Glomerular endothelial cell (primary cell): Measurements from ENCODE around the gene GAMT. TPM values are rescaled to one million over a fixed set of nuclear protein-coding genes. Genes with fewer than 3 reads are reported as not detected.
"Not testable (repeated sequence)": the region's sequence is repeated elsewhere in the genome, so short reads cannot be mapped to it uniquely, and the experiment has no call there.

ENCODE experiments used
- DNase-seq: peaks from one replicate; pipeline ENCODE4 v3.0.0-alpha.2; 2011; ENCODE audit warnings: low read depth, low spot score; ENCODE audit errors: extremely low read depth
- total RNA-seq: library from RNA; depleted of rRNA; stranded (reverse); fragments of >200 nt; gene quantifications from 2 replicates; pipeline ENCODE4 v1.2.3, GENCODE V29; 2015

The GAMT gene
- total RNA-seq: 32.1 and 63.5 TPM in 2 replicates

GRCh38 chr19:1401138-1401888 lies at the start of gene GAMT:
TSS of gene GAMT (minus strand) at chr19:1401542. CDS start at chr19:1401476, 66 bp downstream.
- DNase-seq: no peak

GRCh38 chr19:1449467-1450442 lies 48.4 kb upstream of the GAMT start, which contains the start of gene APC2:
TSS of gene APC2 (plus strand) at chr19:1450121. CDS start at chr19:1453002, 2,881 bp downstream.
- DNase-seq: no peak

- DNase-seq: no peak
Measured at GRCh38 chr19:1447944-1448343, 46.6 kb upstream of the GAMT start.

GRCh38 chr19:1447504-1447903 lies 46.2 kb upstream of the GAMT start:
- no peak for DNase-seq

GRCh38 chr19:1446713-1447481 lies 45.6 kb upstream of the GAMT start:
- DNase-seq: no peak

GRCh38 chr19:1445932-1446712 lies 44.8 kb upstream of the GAMT start:
- no peak for DNase-seq

GRCh38 chr19:1445185-1445931 lies 44.0 kb upstream of the GAMT start:
- DNase-seq: no peak

- DNase-seq: no peak
Measured at GRCh38 chr19:1441677-1442438, 40.5 kb upstream of the GAMT start.

- DNase-seq: no peak
Measured at GRCh38 chr19:1441022-1441426, 39.7 kb upstream of the GAMT start.

GRCh38 chr19:1440418-1440801 lies 39.1 kb upstream of the GAMT start:
- no peak for DNase-seq

GRCh38 chr19:1439525-1440417 lies 38.4 kb upstream of the GAMT start:
- DNase-seq: not testable (repeated sequence)

GRCh38 chr19:1438933-1439354 lies 37.6 kb upstream of the GAMT start:
- no peak for DNase-seq

- peak; percentile 55 for DNase-seq
Measured at GRCh38 chr19:1438035-1438932, 36.9 kb upstream of the GAMT start, which contains the start of gene RPS15. TSS of gene RPS15 (plus strand) at chr19:1438396. CDS start at chr19:1438426, 30 bp downstream.

- DNase-seq: no peak
Measured at GRCh38 chr19:1437609-1438008, 36.3 kb upstream of the GAMT start.

- no peak for DNase-seq
Measured at GRCh38 chr19:1435378-1435989, 34.1 kb upstream of the GAMT start.

- DNase-seq: no peak
Measured at GRCh38 chr19:1434577-1435060, 33.3 kb upstream of the GAMT start.
